ENCODE results near the gene CD52. TPM values are rescaled to one million over a fixed set of nuclear protein-coding genes. Genes with fewer than 3 reads are reported as not detected.

The CD52 gene
- polyA plus RNA-seq, 1 of the 3 experiments (the other 2 are of a cell fraction), result not detected

- H3K36me3 ChIP-seq (replicated peaks in 1 of 2; ENCODE audit: control insufficient read depth in 1 of 2, insufficient read depth in 2 of 2, low read length in 1 of 2), result no peaks in the 10 kb centered on the region
- no peaks in the 10 kb centered on the region for H3K9me3 ChIP-seq
- peak overlapping the region in 1 of 2 experiments; percentile 17; a peak in 1 of 4 replicates for H3K4me3 ChIP-seq (ENCODE audit: low read depth in 2 of 2, low read length in 1 of 2)
- H3K9me2 ChIP-seq, result no peaks in the 10 kb centered on the region
- TF ChIP-seq JUND (IDR thresholded peaks at IDR 0.05) (no peak), CHD2 (IDR thresholded peaks at IDR 0.05; ENCODE audit: low read length, partially characterized antibody) (peak; percentile 81), RXRA (IDR thresholded peaks at IDR 0.05; ENCODE audit: borderline replicate concordance, low read depth) (no peak), CTCF (IDR thresholded peaks at IDR 0.05) (peak; percentile 88), ZBTB33 (IDR thresholded peaks at IDR 0.05; ENCODE audit: borderline replicate concordance, low read depth) (no peak), SMC3 (IDR thresholded peaks at IDR 0.05; ENCODE audit: low read depth, low read length) (peak; percentile 89), TAF1 (IDR thresholded peaks at IDR 0.05; ENCODE audit: borderline replicate concordance, low read depth, low read length) (no peak), RAD21 (IDR thresholded peaks at IDR 0.05; ENCODE audit: low read length) (peak; percentile 92), MEF2A (IDR thresholded peaks at IDR 0.05; ENCODE audit: borderline replicate concordance, low read depth) (no peak), RCOR1 (IDR thresholded peaks at IDR 0.05; ENCODE audit: low read length) (0 out of 2 replicates have a peak, but pooled peaks have one; percentile 3)
- H3F3A ChIP-seq (replicated peaks; ENCODE audit: insufficient read depth), result no peaks in the 10 kb centered on the region
- ChIA-PET POLR2A (interaction anchor here (0.9 to 1.3 kb wide), 2 partner anchors 41 to 149 kb away, joined by 3 to 5 read pairs; partner anchors contain the start of gene SH3BGRL3), CTCF (interaction anchor here (0.6 to 10.4 kb wide), 56 partner anchors 8 to 426 kb away, joined by 3 to 213 read pairs (median 4); partner anchors contain the start of genes CEP85, CRYBG2, PDIK1L and SH3BGRL3)
- no peaks in the 10 kb centered on the region for H4K20me1 ChIP-seq (ENCODE audit: insufficient read depth)
- DNase-seq, result peak; percentile 91
- H2AFZ ChIP-seq (ENCODE audit: low read depth), result peak overlapping the region; percentile 88; the same call in 1 of the 2 replicates
- no peaks in the 10 kb centered on the region for H3K27me3 ChIP-seq (ENCODE audit: insufficient read depth)
- WGBS (ENCODE audit: low lambda C conversion rate), result 22% methylated on average over 13 of the region's 16 CpGs
- H3K9ac ChIP-seq, result no peak overlapping the region
- H3K79me2 ChIP-seq (ENCODE audit: insufficient read depth), result no peaks in the 10 kb centered on the region
- no peak overlapping the region for H3K27ac ChIP-seq (ENCODE audit: low read depth in 2 of 2, low read length in 1 of 2)
- H3K4me2 ChIP-seq, result 0 out of 2 replicates have a peak overlapping the region, but pooled peaks have one; percentile 24
- H3K4me1 ChIP-seq (ENCODE audit: control insufficient read depth in 1 of 2, insufficient read depth in 2 of 2, low read depth in 1 of 2, low read length in 1 of 2), result peaks cover 0 to 3% of the 10 kb centered on the region in 2 experiments; a peak in 1 of 4 replicates
These were observed 3.7 kb downstream of the CD52 start for GRCh38 chr1:26321315-26322041.

- no peaks in the 10 kb centered on the region for H3F3A ChIP-seq (replicated peaks; ENCODE audit: insufficient read depth)
- no peaks in the 10 kb centered on the region for H3K36me3 ChIP-seq (replicated peaks in 1 of 2; ENCODE audit: control insufficient read depth in 1 of 2, insufficient read depth in 2 of 2, low read length in 1 of 2)
- no peak for DNase-seq
- H3K27me3 ChIP-seq (ENCODE audit: insufficient read depth), result no peaks in the 10 kb centered on the region
- H3K9ac ChIP-seq, result no peak overlapping the region
- H3K4me3 ChIP-seq (ENCODE audit: low read depth in 2 of 2, low read length in 1 of 2), result no peak overlapping the region
- ChIA-PET POLR2A (interaction anchor here (0.9 to 1.3 kb wide), 2 partner anchors 42 to 149 kb away, joined by 3 to 5 read pairs; partner anchors contain the start of gene SH3BGRL3), CTCF (interaction anchor here (0.6 to 10.4 kb wide), 55 partner anchors 9 to 427 kb away, joined by 3 to 213 read pairs (median 4); partner anchors contain the start of genes CEP85, CRYBG2, PDIK1L and SH3BGRL3)
- H3K4me1 ChIP-seq (ENCODE audit: control insufficient read depth in 1 of 2, insufficient read depth in 2 of 2, low read depth in 1 of 2, low read length in 1 of 2), result peaks cover 0 to 3% of the 10 kb centered on the region in 2 experiments; a peak in 1 of 4 replicates
- no peaks in the 10 kb centered on the region for H3K9me3 ChIP-seq
- H3K9me2 ChIP-seq, result no peaks in the 10 kb centered on the region
- no peaks in the 10 kb centered on the region for H3K79me2 ChIP-seq (ENCODE audit: insufficient read depth)
- H2AFZ ChIP-seq (ENCODE audit: low read depth), result no peak overlapping the region
- no peak overlapping the region for H3K27ac ChIP-seq (ENCODE audit: low read depth in 2 of 2, low read length in 1 of 2)
- no peak for TF ChIP-seq SIN3A (IDR thresholded peaks at IDR 0.05; ENCODE audit: borderline replicate concordance, low read depth, low read length)
- TF ChIP-seq NFIC (IDR thresholded peaks at IDR 0.05; ENCODE audit: borderline replicate concordance), result no peak
- no peaks in the 10 kb centered on the region for H4K20me1 ChIP-seq (ENCODE audit: insufficient read depth)
- H3K4me2 ChIP-seq, result no peak overlapping the region
- WGBS (ENCODE audit: low lambda C conversion rate), result 40% methylated on average over 10 of the region's 10 CpGs
These were observed 4.2 kb downstream of the CD52 start for GRCh38 chr1:26322042-26322331.
